ENCODE measurements around the gene SDHB.

GRCh38 chr1:16993521-16994038 lies 60.3 kb downstream of the SDHB start:
- no peak for TF ChIP-seq CTCF (IDR thresholded peaks at IDR 0.05)
- no peak for TF ChIP-seq EZH2 (IDR thresholded peaks at IDR 0.05; ENCODE audit: borderline replicate concordance, insufficient read depth, low read depth, low read length, poor library complexity, severe bottlenecking)

Data from B cell (primary cell).